MM.1S (cell line): ENCODE data around the gene CSRNP3.

ENCODE experiments used
- CTCF ChIP-seq: fragments of 300-600 bp; sonication (generic); IDR thresholded peaks from 2 replicates; pipeline ENCODE4 v1.5.1; 2016; ENCODE audit warnings: antibody characterized with exemption, low read length, mixed read lengths
- EZH2phosphoT487 ChIP-seq: fragments of 300-600 bp; sonication (generic); IDR thresholded peaks from 2 replicates; pipeline ENCODE4 v1.6.1; 2018; ENCODE audit warnings: antibody characterized with exemption, low read length

DNA sequence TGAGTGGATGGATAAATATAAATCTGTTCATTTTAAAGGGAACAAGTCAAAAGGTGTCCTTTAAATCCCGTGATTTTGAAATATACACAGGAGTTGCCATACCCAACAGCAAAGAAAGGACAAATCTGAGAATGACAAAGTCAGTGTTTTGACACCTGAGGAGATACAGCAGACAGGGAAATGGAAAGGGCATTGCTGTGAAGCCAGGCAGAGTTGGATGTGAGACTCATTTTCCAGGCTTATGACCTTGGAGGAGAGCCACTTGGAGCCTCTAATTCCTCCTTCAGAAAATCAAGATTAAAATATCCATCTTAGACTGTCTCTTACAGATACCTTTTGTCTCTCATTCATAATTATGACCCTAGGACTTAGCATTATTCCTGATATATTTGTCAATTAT is 170.0 kb downstream of the CSRNP3 start:
- no peak for TF ChIP-seq EZH2phosphoT487
- TF ChIP-seq CTCF = no peak
